Endodermal cell (in vitro differentiated cells): Measurements from ENCODE around the gene MEX3D. TPM values are rescaled to one million over a fixed set of nuclear protein-coding genes. Genes with fewer than 3 reads are reported as not detected.
"Not testable (repeated sequence)": the region's sequence is repeated elsewhere in the genome, so short reads cannot be mapped to it uniquely, and the experiment has no call there.

ENCODE experiments used
- DNase-seq: peaks from one replicate; pipeline ENCODE4 v3.0.0-alpha.2; 2017
- H3K27ac ChIP-seq: 2 replicates; pipeline ENCODE4 v1.5.1; 2013; ENCODE audit warnings: mild to moderate bottlenecking, low read depth, low read length, moderate library complexity
- H3K27me3 ChIP-seq: 2 replicates; pipeline ENCODE4 v1.6.1; 2013; ENCODE audit warnings: mild to moderate bottlenecking, low read length, moderate library complexity; ENCODE audit not compliant: insufficient read depth, control insufficient read depth, poor library complexity, severe bottlenecking
- H3K36me3 ChIP-seq: 2 replicates; pipeline ENCODE4 v1.7.0; 2013; ENCODE audit warnings: mild to moderate bottlenecking, low read length, moderate library complexity; ENCODE audit not compliant: control insufficient read depth, insufficient read depth
- H3K4me1 ChIP-seq: one replicate; pipeline ENCODE4 v1.7.0; 2013; ENCODE audit warnings: low read length; ENCODE audit not compliant: control insufficient read depth, insufficient read depth
- H3K4me3 ChIP-seq: 2 replicates; pipeline ENCODE4 v1.5.1; 2013; ENCODE audit warnings: mild to moderate bottlenecking, low read length, moderate library complexity
- H3K9ac ChIP-seq: 2 replicates; pipeline ENCODE4 v1.6.1; 2013; ENCODE audit warnings: mild to moderate bottlenecking, low read length, moderate library complexity; ENCODE audit not compliant: poor library complexity, severe bottlenecking; ENCODE audit errors: extremely low read depth
- H3K9me3 ChIP-seq: 2 replicates; pipeline ENCODE4 v1.6.1; 2013; ENCODE audit warnings: mild to moderate bottlenecking, low read length, moderate library complexity; ENCODE audit not compliant: control insufficient read depth
- H3K27ac Mint-ChIP-seq: 2 replicates; pipeline ENCODE4 v1.8.0; 2020; ENCODE audit warnings: mixed read lengths
- H3K27me3 Mint-ChIP-seq: 2 replicates; pipeline ENCODE4 v1.8.0; 2021; ENCODE audit warnings: mild to moderate bottlenecking, mixed read lengths; ENCODE audit not compliant: insufficient read depth
- H3K36me3 Mint-ChIP-seq: 2 replicates; pipeline ENCODE4 v1.8.0; 2020; ENCODE audit warnings: low read depth, mixed read lengths
- H3K4me1 Mint-ChIP-seq: 2 replicates; pipeline ENCODE4 v1.8.0; 2020; ENCODE audit warnings: mixed read lengths
- H3K4me3 Mint-ChIP-seq: 2 replicates; pipeline ENCODE4 v1.8.0; 2020; ENCODE audit warnings: mild to moderate bottlenecking, moderate library complexity, mixed read lengths
- H3K9me3 Mint-ChIP-seq: 2 replicates; pipeline ENCODE4 v1.8.0; 2020; ENCODE audit warnings: mild to moderate bottlenecking, mixed read lengths
- WGBS, 2 experiments: methylation state at CpG; one replicate each; pipeline versions ENCODE4 v1.1.5 to v1.1.7; 2013; ENCODE audit warnings: missing lambda C conversion rate in 2 of 2, mixed read lengths in 1 of 2; ENCODE audit not compliant: insufficient coverage in 1 of 2, insufficient read length in 1 of 2; 5-methylcytosine and 5-hydroxymethylcytosine counted together
- total RNA-seq, 2 donors: library from RNA; stranded (reverse); fragmentation: NEBNext Ultra II Directional in 1 of 2; extraction: Animal tissue kit (Norgen Biotek cat#: 25700) in 1 of 2; gene quantifications; 2 replicates in 1 of 2; 3 replicates in 1 of 2; pipeline ENCODE4 v1.2.1, GENCODE V29; 2021
- TF ChIP-seq, protein P1 (sequence below): fragments of 200-600 bp; sonication (generic); conservative IDR thresholded peaks from 2 replicates; pipeline ENCODE4 v1.5.0; 2021; ENCODE audit warnings: antibody characterized with exemption, mild to moderate bottlenecking

Gene MEX3D
- total RNA-seq, 2 donors from 2014 or later = 94.1 to 103 TPM

DNA sequence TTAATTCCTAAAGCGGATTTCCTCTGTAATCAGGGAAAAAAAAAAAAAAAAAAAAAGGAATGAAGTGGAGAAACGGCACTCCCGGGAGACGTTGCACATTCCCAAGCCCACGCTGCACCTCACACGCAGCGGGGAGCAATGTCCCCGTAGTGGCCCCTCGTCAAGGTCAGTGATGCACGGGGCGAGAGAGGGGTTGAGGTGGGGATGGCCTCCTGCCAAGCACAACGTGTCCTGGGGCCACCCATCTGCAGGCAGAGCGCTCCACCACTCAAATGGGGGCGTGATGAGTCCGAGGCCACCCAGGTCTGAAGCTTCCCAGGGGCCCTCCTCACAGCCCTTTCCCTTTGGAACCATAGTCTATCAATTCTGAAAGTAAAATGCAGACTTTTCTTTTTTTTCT lies 29.1 kb downstream of the MEX3D start:
- H3K9me3 ChIP-seq = no peaks in the 10 kb centered on the region
- no peak overlapping the region for H3K9ac ChIP-seq
- Mint-ChIP-seq H3K9me3 (no peaks in the 10 kb centered on the region), H3K4me1 (no peaks in the 10 kb centered on the region), H3K27ac (no peak overlapping the region), H3K4me3 (no peak overlapping the region), H3K27me3 (peaks cover 26% of the 10 kb centered on the region), H3K36me3 (no peaks in the 10 kb centered on the region)
- TF ChIP-seq, protein P1, sequence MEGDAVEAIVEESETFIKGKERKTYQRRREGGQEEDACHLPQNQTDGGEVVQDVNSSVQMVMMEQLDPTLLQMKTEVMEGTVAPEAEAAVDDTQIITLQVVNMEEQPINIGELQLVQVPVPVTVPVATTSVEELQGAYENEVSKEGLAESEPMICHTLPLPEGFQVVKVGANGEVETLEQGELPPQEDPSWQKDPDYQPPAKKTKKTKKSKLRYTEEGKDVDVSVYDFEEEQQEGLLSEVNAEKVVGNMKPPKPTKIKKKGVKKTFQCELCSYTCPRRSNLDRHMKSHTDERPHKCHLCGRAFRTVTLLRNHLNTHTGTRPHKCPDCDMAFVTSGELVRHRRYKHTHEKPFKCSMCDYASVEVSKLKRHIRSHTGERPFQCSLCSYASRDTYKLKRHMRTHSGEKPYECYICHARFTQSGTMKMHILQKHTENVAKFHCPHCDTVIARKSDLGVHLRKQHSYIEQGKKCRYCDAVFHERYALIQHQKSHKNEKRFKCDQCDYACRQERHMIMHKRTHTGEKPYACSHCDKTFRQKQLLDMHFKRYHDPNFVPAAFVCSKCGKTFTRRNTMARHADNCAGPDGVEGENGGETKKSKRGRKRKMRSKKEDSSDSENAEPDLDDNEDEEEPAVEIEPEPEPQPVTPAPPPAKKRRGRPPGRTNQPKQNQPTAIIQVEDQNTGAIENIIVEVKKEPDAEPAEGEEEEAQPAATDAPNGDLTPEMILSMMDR = no peak
- 78 to 100% methylated on average over 1 to 15 of the region's 15 CpGs for WGBS, 2 experiments
- no peaks in the 10 kb centered on the region for H3K4me1 ChIP-seq
- H3K27me3 ChIP-seq = peaks cover 7% of the 10 kb centered on the region
- no peak overlapping the region for H3K27ac ChIP-seq
- DNase-seq = no peak
- H3K4me3 ChIP-seq = no peak overlapping the region
- no peaks in the 10 kb centered on the region for H3K36me3 ChIP-seq

DNA sequence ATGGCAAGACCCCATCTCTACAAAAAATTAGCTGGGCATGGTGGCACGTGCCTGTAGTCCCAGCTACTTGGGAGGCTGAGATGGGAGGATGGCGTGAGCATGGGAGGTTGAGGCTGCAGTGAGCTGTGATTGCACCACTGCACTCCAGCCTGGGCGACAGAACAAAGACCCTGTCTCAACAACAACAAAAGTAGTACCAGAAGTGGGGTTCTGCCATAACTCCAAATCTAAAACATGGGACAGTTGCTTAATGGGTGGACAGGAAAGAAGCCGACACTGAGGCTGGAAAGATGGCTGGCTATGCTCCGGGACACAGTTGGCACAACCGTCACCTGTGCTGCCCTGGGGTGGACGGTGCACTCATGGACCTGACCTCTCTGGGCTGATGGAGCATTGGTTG lies 32.4 kb downstream of the MEX3D start:
- not testable (repeated sequence) for H3K36me3 ChIP-seq, H3K9ac ChIP-seq, DNase-seq, H3K9me3 ChIP-seq, H3K4me1 Mint-ChIP-seq, H3K4me3 ChIP-seq, H3K4me1 ChIP-seq, H3K36me3 Mint-ChIP-seq, H3K27ac Mint-ChIP-seq, H3K9me3 Mint-ChIP-seq, H3K27me3 ChIP-seq, H3K27ac ChIP-seq, H3K4me3 Mint-ChIP-seq
- WGBS, 2 experiments = 91 to 95% methylated on average over 6 to 7 of the region's 7 CpGs
- H3K27me3 Mint-ChIP-seq = peaks cover 15% of the 10 kb centered on the region

DNA sequence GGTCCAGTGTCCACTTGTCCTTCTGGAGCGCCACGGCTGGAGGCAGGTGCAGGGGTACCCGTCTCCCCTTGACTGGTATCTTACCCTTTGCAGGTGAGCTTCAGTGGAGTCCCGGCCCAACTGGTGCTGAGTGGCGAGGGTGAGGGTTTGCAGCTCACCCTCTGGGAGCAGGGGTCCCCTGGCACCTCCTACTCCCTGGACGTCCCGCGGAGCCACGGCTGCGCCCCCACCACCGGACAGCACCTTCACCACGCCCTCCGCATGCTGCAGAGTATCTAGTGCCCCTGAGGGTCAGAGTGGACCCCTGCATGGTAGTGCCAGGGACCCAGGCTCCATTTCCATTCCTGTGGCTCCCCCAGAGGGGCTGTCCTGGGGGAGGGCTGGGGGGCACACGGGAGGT lies 33.2 kb downstream of the MEX3D start:
- Histone ChIP-seq H3K27ac (no peak overlapping the region), H3K36me3 (no peaks in the 10 kb centered on the region), H3K9me3 (no peaks in the 10 kb centered on the region), H3K4me1 (no peaks in the 10 kb centered on the region), H3K9ac (no peak overlapping the region), H3K4me3 (no peak overlapping the region), H3K27me3 (no peaks in the 10 kb centered on the region)
- DNase-seq = no peak
- no peak overlapping the region for H3K4me3 Mint-ChIP-seq
- no peaks in the 10 kb centered on the region for H3K9me3 Mint-ChIP-seq
- peaks cover 16% of the 10 kb centered on the region for H3K27me3 Mint-ChIP-seq
- no peak overlapping the region for H3K27ac Mint-ChIP-seq
- WGBS, 2 experiments = 83 to 84% methylated on average over 7 to 14 of the region's 14 CpGs
- TF ChIP-seq, protein P1 = no peak
- no peaks in the 10 kb centered on the region for H3K4me1 Mint-ChIP-seq
- no peaks in the 10 kb centered on the region for H3K36me3 Mint-ChIP-seq

DNA sequence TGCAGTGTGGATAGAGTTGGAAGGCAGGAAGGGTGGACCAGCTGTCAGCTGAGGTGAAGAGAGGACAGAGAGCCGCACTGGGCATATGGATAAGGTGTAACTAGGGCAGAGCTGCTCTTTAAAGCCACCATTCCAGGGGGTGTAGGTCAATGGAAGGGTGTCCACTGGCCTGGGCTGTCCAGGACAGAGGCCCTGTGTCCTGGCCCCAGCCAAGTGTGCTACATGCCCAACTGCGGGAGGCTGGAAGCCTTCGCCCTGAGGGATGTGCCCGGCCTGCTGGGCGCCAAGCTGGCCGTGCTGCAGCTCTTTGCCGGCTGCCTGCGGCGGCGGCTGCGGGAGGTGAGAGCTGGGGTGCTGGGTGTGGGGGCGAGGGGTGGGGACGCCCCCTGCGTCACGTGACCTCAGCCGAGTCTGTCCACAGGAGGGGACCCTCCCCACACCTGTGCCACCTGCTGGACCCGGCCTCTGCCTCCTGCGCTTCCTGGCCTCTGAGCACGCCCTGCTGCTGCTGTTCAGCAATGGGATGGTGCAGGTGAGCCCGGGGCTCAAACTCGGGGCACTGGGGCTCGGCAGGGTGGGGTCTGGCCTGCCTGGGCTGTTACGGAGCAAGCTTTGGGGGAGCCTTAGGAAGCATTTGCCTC lies 34.5 kb downstream of the MEX3D start:
- H3K4me3 ChIP-seq = no peak overlapping the region
- TF ChIP-seq, protein P1 = no peak
- H3K27me3 ChIP-seq = no peaks in the 10 kb centered on the region
- H3K4me3 Mint-ChIP-seq = no peak overlapping the region
- no peaks in the 10 kb centered on the region for H3K36me3 ChIP-seq
- H3K36me3 Mint-ChIP-seq = no peaks in the 10 kb centered on the region
- no peaks in the 10 kb centered on the region for H3K4me1 Mint-ChIP-seq
- 85 to 90% methylated on average over 15 to 21 of the region's 23 CpGs for WGBS, 2 experiments
- no peak overlapping the region for H3K9ac ChIP-seq
- H3K27ac ChIP-seq = no peak overlapping the region
- DNase-seq = no peak
- no peaks in the 10 kb centered on the region for H3K9me3 ChIP-seq
- no peaks in the 10 kb centered on the region for H3K4me1 ChIP-seq
- H3K27ac Mint-ChIP-seq = no peak overlapping the region
- H3K9me3 Mint-ChIP-seq = no peaks in the 10 kb centered on the region
- peaks cover 17% of the 10 kb centered on the region for H3K27me3 Mint-ChIP-seq
